Endodermal cell (in vitro differentiated cells): ENCODE results near the gene IRF3. TPM values are rescaled to one million over a fixed set of nuclear protein-coding genes. Genes with fewer than 3 reads are reported as not detected.
"Not testable (repeated sequence)": the region's sequence is repeated elsewhere in the genome, so short reads cannot be mapped to it uniquely, and the experiment has no call there.

ENCODE experiments used
- DNase-seq: peaks from one replicate; pipeline ENCODE4 v3.0.0-alpha.2; 2017
- H3K27ac ChIP-seq: 2 replicates; pipeline ENCODE4 v1.5.1; 2013; ENCODE audit warnings: mild to moderate bottlenecking, low read depth, low read length, moderate library complexity
- H3K27me3 ChIP-seq: 2 replicates; pipeline ENCODE4 v1.6.1; 2013; ENCODE audit warnings: mild to moderate bottlenecking, low read length, moderate library complexity; ENCODE audit not compliant: insufficient read depth, control insufficient read depth, poor library complexity, severe bottlenecking
- H3K36me3 ChIP-seq: 2 replicates; pipeline ENCODE4 v1.7.0; 2013; ENCODE audit warnings: mild to moderate bottlenecking, low read length, moderate library complexity; ENCODE audit not compliant: control insufficient read depth, insufficient read depth
- H3K4me1 ChIP-seq: one replicate; pipeline ENCODE4 v1.7.0; 2013; ENCODE audit warnings: low read length; ENCODE audit not compliant: control insufficient read depth, insufficient read depth
- H3K4me3 ChIP-seq: 2 replicates; pipeline ENCODE4 v1.5.1; 2013; ENCODE audit warnings: mild to moderate bottlenecking, low read length, moderate library complexity
- H3K9ac ChIP-seq: 2 replicates; pipeline ENCODE4 v1.6.1; 2013; ENCODE audit warnings: mild to moderate bottlenecking, low read length, moderate library complexity; ENCODE audit not compliant: poor library complexity, severe bottlenecking; ENCODE audit errors: extremely low read depth
- H3K9me3 ChIP-seq: 2 replicates; pipeline ENCODE4 v1.6.1; 2013; ENCODE audit warnings: mild to moderate bottlenecking, low read length, moderate library complexity; ENCODE audit not compliant: control insufficient read depth
- H3K27ac Mint-ChIP-seq: 2 replicates; pipeline ENCODE4 v1.8.0; 2020; ENCODE audit warnings: mixed read lengths
- H3K27me3 Mint-ChIP-seq: 2 replicates; pipeline ENCODE4 v1.8.0; 2021; ENCODE audit warnings: mild to moderate bottlenecking, mixed read lengths; ENCODE audit not compliant: insufficient read depth
- H3K36me3 Mint-ChIP-seq: 2 replicates; pipeline ENCODE4 v1.8.0; 2020; ENCODE audit warnings: low read depth, mixed read lengths
- H3K4me1 Mint-ChIP-seq: 2 replicates; pipeline ENCODE4 v1.8.0; 2020; ENCODE audit warnings: mixed read lengths
- H3K4me3 Mint-ChIP-seq: 2 replicates; pipeline ENCODE4 v1.8.0; 2020; ENCODE audit warnings: mild to moderate bottlenecking, moderate library complexity, mixed read lengths
- H3K9me3 Mint-ChIP-seq: 2 replicates; pipeline ENCODE4 v1.8.0; 2020; ENCODE audit warnings: mild to moderate bottlenecking, mixed read lengths
- WGBS, 2 experiments: methylation state at CpG; one replicate each; pipeline versions ENCODE4 v1.1.5 to v1.1.7; 2013; ENCODE audit warnings: missing lambda C conversion rate in 2 of 2, mixed read lengths in 1 of 2; ENCODE audit not compliant: insufficient coverage in 1 of 2, insufficient read length in 1 of 2; 5-methylcytosine and 5-hydroxymethylcytosine counted together
- total RNA-seq, 2 donors: library from RNA; stranded (reverse); fragmentation: NEBNext Ultra II Directional in 1 of 2; extraction: Animal tissue kit (Norgen Biotek cat#: 25700) in 1 of 2; gene quantifications; 2 replicates in 1 of 2; 3 replicates in 1 of 2; pipeline ENCODE4 v1.2.1, GENCODE V29; 2021
- TF ChIP-seq, protein P1 (sequence below): fragments of 200-600 bp; sonication (generic); conservative IDR thresholded peaks from 2 replicates; pipeline ENCODE4 v1.5.0; 2021; ENCODE audit warnings: antibody characterized with exemption, mild to moderate bottlenecking

IRF3 gene
- total RNA-seq, 2 donors from 2014 or later, result 127 to 128 TPM

DNA sequence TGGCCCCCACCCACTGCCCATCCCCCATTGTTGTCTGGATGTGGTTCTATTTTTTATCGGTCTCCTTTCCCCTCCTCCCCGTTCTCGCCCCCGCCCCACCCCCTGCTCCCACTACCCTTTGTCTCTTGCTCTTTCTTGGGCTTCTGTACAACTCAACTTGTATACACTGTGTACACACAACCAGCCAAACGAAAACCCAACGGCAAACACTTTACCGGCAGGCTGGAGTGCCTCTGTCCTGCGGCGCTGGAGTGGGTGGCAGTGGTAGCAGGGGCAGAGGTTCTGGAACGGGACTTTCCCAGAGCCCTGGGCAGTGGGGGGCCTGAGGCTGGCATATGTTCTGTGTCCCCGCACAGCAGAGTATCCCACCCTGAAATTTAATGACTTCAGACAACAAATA is 39.4 kb downstream of the IRF3 start:
- Mint-ChIP-seq H3K27ac (no peak overlapping the region), H3K36me3 (peaks cover 57% of the 10 kb centered on the region), H3K9me3 (no peaks in the 10 kb centered on the region), H3K27me3 (no peaks in the 10 kb centered on the region), H3K4me3 (no peak overlapping the region), H3K4me1 (no peaks in the 10 kb centered on the region)
- H3K4me3 ChIP-seq, result no peak overlapping the region
- DNase-seq, result no peak
- H3K27ac ChIP-seq, result no peak overlapping the region
- TF ChIP-seq, protein P1, sequence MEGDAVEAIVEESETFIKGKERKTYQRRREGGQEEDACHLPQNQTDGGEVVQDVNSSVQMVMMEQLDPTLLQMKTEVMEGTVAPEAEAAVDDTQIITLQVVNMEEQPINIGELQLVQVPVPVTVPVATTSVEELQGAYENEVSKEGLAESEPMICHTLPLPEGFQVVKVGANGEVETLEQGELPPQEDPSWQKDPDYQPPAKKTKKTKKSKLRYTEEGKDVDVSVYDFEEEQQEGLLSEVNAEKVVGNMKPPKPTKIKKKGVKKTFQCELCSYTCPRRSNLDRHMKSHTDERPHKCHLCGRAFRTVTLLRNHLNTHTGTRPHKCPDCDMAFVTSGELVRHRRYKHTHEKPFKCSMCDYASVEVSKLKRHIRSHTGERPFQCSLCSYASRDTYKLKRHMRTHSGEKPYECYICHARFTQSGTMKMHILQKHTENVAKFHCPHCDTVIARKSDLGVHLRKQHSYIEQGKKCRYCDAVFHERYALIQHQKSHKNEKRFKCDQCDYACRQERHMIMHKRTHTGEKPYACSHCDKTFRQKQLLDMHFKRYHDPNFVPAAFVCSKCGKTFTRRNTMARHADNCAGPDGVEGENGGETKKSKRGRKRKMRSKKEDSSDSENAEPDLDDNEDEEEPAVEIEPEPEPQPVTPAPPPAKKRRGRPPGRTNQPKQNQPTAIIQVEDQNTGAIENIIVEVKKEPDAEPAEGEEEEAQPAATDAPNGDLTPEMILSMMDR, result no peak
- H3K9me3 ChIP-seq, result no peaks in the 10 kb centered on the region
- peaks cover 59% of the 10 kb centered on the region for H3K36me3 ChIP-seq
- H3K27me3 ChIP-seq, result no peaks in the 10 kb centered on the region
- H3K9ac ChIP-seq, result no peak overlapping the region
- H3K4me1 ChIP-seq, result no peaks in the 10 kb centered on the region
- 98 to 100% methylated on average over 5 to 7 of the region's 11 CpGs for WGBS, 2 experiments

- H3K27me3 Mint-ChIP-seq, result no peaks in the 10 kb centered on the region
- TF ChIP-seq, protein P1, result no peak
- DNase-seq, result no peak
Observed at GRCh38 chr19:49624967-49625910, 40.4 kb downstream of the IRF3 start.

GRCh38 chr19:49617860-49618259 is 47.8 kb downstream of the IRF3 start:
- H3K4me1 ChIP-seq, H3K9ac ChIP-seq, H3K9me3 ChIP-seq, DNase-seq, H3K4me1 Mint-ChIP-seq, H3K27me3 Mint-ChIP-seq, H3K27me3 ChIP-seq, H3K9me3 Mint-ChIP-seq, H3K4me3 ChIP-seq, H3K27ac Mint-ChIP-seq, H3K27ac ChIP-seq, H3K4me3 Mint-ChIP-seq: not testable (repeated sequence)
- H3K36me3 Mint-ChIP-seq, result peaks cover 79% of the 10 kb centered on the region
- peaks cover 76% of the 10 kb centered on the region for H3K36me3 ChIP-seq
- WGBS, 2 experiments, result 84 to 98% methylated on average over 13 of the region's 13 CpGs

More at GRCh38 chr19:49624967-49625910, 40.4 kb downstream of the IRF3 start:
- H3K9me3 Mint-ChIP-seq, result no peaks in the 10 kb centered on the region
- Histone ChIP-seq H3K27me3 (no peaks in the 10 kb centered on the region), H3K27ac (no peak overlapping the region), H3K36me3 (peaks cover 62% of the 10 kb centered on the region), H3K9ac (no peak overlapping the region), H3K9me3 (no peaks in the 10 kb centered on the region), H3K4me3 (no peak overlapping the region), H3K4me1 (no peaks in the 10 kb centered on the region)
- H3K27ac Mint-ChIP-seq, result no peak overlapping the region
- no peaks in the 10 kb centered on the region for H3K4me1 Mint-ChIP-seq
- H3K4me3 Mint-ChIP-seq, result no peak overlapping the region
- peaks cover 60% of the 10 kb centered on the region for H3K36me3 Mint-ChIP-seq
- 93 to 100% methylated on average over 7 to 22 of the region's 27 CpGs for WGBS, 2 experiments
